GM12878 (cell line): ENCODE data around the gene STEAP3.

Experiments used
- ASH2L ChIP-seq: fragments of 300-600, 200-600 bp; sonication (generic); IDR thresholded peaks from 2 replicates; pipeline ENCODE4 v1.6.1; 2017; ENCODE audit warnings: low read depth, mild to moderate bottlenecking, borderline replicate concordance
- ATF3 ChIP-seq: IDR thresholded peaks from 2 replicates; pipeline ENCODE4 v1.6.1; 2011; ENCODE audit warnings: low read depth, mild to moderate bottlenecking, low read length, moderate library complexity, borderline replicate concordance; ENCODE audit errors: extremely low read depth
- BACH1 ChIP-seq: fragments of 450-650 bp; IDR thresholded peaks from 2 replicates; pipeline ENCODE4 v1.6.1; 2017; ENCODE audit warnings: mild to moderate bottlenecking, borderline replicate concordance
- CTCF ChIP-seq, 3 experiments: IDR thresholded peaks in 2 of 3; conservative IDR thresholded peaks in 1 of 3; 2 replicates each; pipeline ENCODE4 v1.5.1; 2011; ENCODE audit warnings: low read depth in 3 of 3, low read length in 3 of 3, mild to moderate bottlenecking in 3 of 3, control low read depth in 2 of 3, moderate library complexity in 2 of 3, inconsistent platforms in 1 of 3, mixed read lengths in 1 of 3; ENCODE audit not compliant: control insufficient read depth in 2 of 3, insufficient read depth in 1 of 3; ENCODE audit errors: extremely low read depth in 1 of 3
- ETV6 ChIP-seq, 2 experiments: fragments of 450-650 bp in 1 of 2; IDR thresholded peaks in 1 of 2; conservative IDR thresholded peaks in 1 of 2; 2 replicates each; pipeline ENCODE4 v1.6.1; 2014; ENCODE audit warnings: antibody characterized with exemption in 1 of 2, borderline replicate concordance in 1 of 2, low read depth in 1 of 2, mild to moderate bottlenecking in 1 of 2, moderate library complexity in 1 of 2
- JUND ChIP-seq: IDR thresholded peaks from 2 replicates; pipeline ENCODE4 v1.6.1; 2012; ENCODE audit warnings: low read depth, mild to moderate bottlenecking, low read length, improper control_type of control experiment, moderate library complexity
- MLLT1 ChIP-seq: fragments of 450-650 bp; IDR thresholded peaks from 2 replicates; pipeline ENCODE4 v1.6.1; 2016; ENCODE audit warnings: mild to moderate bottlenecking
- POLR2A ChIP-seq: IDR thresholded peaks from 2 replicates; pipeline ENCODE4 v1.6.1; 2011; ENCODE audit warnings: low read depth, mild to moderate bottlenecking, low read length
- POLR2AphosphoS5 ChIP-seq: IDR thresholded peaks from 2 replicates; pipeline ENCODE4 v1.6.1; 2011; ENCODE audit warnings: mild to moderate bottlenecking, low read length, inconsistent platforms
- PRDM15 ChIP-seq: fragments of 450-650 bp; formaldehyde crosslinking; IDR thresholded peaks from 2 replicates; pipeline ENCODE4 v1.4.0; 2020; ENCODE audit warnings: mild to moderate bottlenecking, moderate library complexity
- ZBTB40 ChIP-seq: fragments of 450-650 bp; IDR thresholded peaks from 2 replicates; pipeline ENCODE4 v1.6.1; 2016; ENCODE audit warnings: mild to moderate bottlenecking, moderate library complexity, borderline replicate concordance
- ZNF274 ChIP-seq: IDR thresholded peaks from one replicate; pipeline ENCODE4 v1.8.0; 2011; ENCODE audit not compliant: insufficient read length, insufficient read depth

- TF ChIP-seq BACH1 = no peak
- no peak for TF ChIP-seq ZBTB40
- TF ChIP-seq JUND = no peak
- TF ChIP-seq CTCF (IDR thresholded peaks at IDR 0.05 in 2 of 3, conservative IDR thresholded peaks at IDR 0.05 in 1 of 3; ENCODE audit: control insufficient read depth in 2 of 3, extremely low read depth in 1 of 3, insufficient read depth in 1 of 3, low read depth in 3 of 3, low read length in 3 of 3) = no peak
- TF ChIP-seq ATF3 = no peak
- TF ChIP-seq PRDM15 (CRISPR knock-in tag) = no peak
- no peak for TF ChIP-seq POLR2A
- no peak for TF ChIP-seq ETV6 (conservative IDR thresholded peaks at IDR 0.05 in 1 of 2, IDR thresholded peaks at IDR 0.05 in 1 of 2; ENCODE audit: borderline replicate concordance in 1 of 2, low read depth in 1 of 2)
- no peak for TF ChIP-seq POLR2AphosphoS5
- no peak for TF ChIP-seq ZNF274
- no peak for TF ChIP-seq ASH2L
- no peak for TF ChIP-seq MLLT1
These were observed 27.1 kb upstream of the STEAP3 start for GRCh38 chr2:119196301-119197125.
